ENCODE results near the gene FAM174B.
"Not testable (repeated sequence)": the region's sequence is repeated elsewhere in the genome, so short reads cannot be mapped to it uniquely, and the experiment has no call there.

The FAM174B gene

GRCh38 chr15:92617549-92618520, 37.7 kb downstream of the FAM174B start:
- no peak for DNase-seq (ENCODE audit: low read depth in 2 of 2)

GRCh38 chr15:92616621-92617548, 38.7 kb downstream of the FAM174B start:
- no peak for DNase-seq (ENCODE audit: low read depth in 2 of 2)

- DNase-seq (ENCODE audit: low read depth in 2 of 2), result no peak
These were observed 40.5 kb downstream of the FAM174B start for GRCh38 chr15:92614791-92615785.

- no peak for DNase-seq (ENCODE audit: low read depth in 2 of 2)
These were observed 41.3 kb downstream of the FAM174B start for GRCh38 chr15:92614301-92614700.

GRCh38 chr15:92613841-92614240, 41.7 kb downstream of the FAM174B start:
- no peak for DNase-seq (ENCODE audit: low read depth in 2 of 2)

- no peak for DNase-seq (ENCODE audit: low read depth in 2 of 2)
These were observed 42.7 kb downstream of the FAM174B start for GRCh38 chr15:92612891-92613290.

- DNase-seq (ENCODE audit: low read depth in 2 of 2), result no peak
These were observed 43.4 kb downstream of the FAM174B start for GRCh38 chr15:92611995-92612745.

GRCh38 chr15:92611150-92611549, 44.4 kb downstream of the FAM174B start:
- no peak for DNase-seq (ENCODE audit: low read depth in 2 of 2)

- DNase-seq (ENCODE audit: low read depth in 2 of 2), result no peak
These were observed 45.5 kb downstream of the FAM174B start for GRCh38 chr15:92610101-92610520.

- no peak for DNase-seq (ENCODE audit: low read depth in 2 of 2)
These were observed 46.5 kb downstream of the FAM174B start for GRCh38 chr15:92608866-92609700.

GRCh38 chr15:92606836-92607150, 48.8 kb downstream of the FAM174B start:
- not testable (repeated sequence) for DNase-seq (ENCODE audit: low read depth in 2 of 2)

- DNase-seq (ENCODE audit: low read depth in 2 of 2), result no peak
These were observed 49.3 kb downstream of the FAM174B start for GRCh38 chr15:92606126-92606835.

GRCh38 chr15:92605225-92605944, 50.2 kb downstream of the FAM174B start:
- no peak for DNase-seq (ENCODE audit: low read depth in 2 of 2)

- DNase-seq (ENCODE audit: low read depth in 2 of 2), result no peak
These were observed 51.7 kb downstream of the FAM174B start for GRCh38 chr15:92603743-92604470.

GRCh38 chr15:92603278-92603677, 52.3 kb downstream of the FAM174B start:
- no peak for DNase-seq (ENCODE audit: low read depth in 2 of 2)

GRCh38 chr15:92602267-92602593, 53.3 kb downstream of the FAM174B start:
- DNase-seq (ENCODE audit: low read depth in 2 of 2), result no peak

- no peak for DNase-seq (ENCODE audit: low read depth in 2 of 2)
These were observed 53.8 kb downstream of the FAM174B start for GRCh38 chr15:92601592-92602266.
